ENCODE measurements around the gene DDX54. TPM values are rescaled to one million over a fixed set of nuclear protein-coding genes. Genes with fewer than 3 reads are reported as not detected.

DDX54 gene
- total RNA-seq, 1 donor from 2014 or later, result 52.8 TPM

GRCh38 chr12:113135178-113136127 lies 49.8 kb downstream of the DDX54 start, which contains the start of gene RASAL1:
Gene RASAL1, minus strand, starts transcription at chr12:113135761. Its CDS starts 299 bp downstream, at chr12:113135462.
- H3K9me3 Mint-ChIP-seq (ENCODE audit: unreplicated experiment), result no peaks in the 10 kb centered on the region
- H3K27ac Mint-ChIP-seq (ENCODE audit: unreplicated experiment), result no peak within 1 kb of the TSS
- peak; percentile 35 for TF ChIP-seq CTCF (IDR thresholded peaks at IDR 0.05)
- H3K36me3 Mint-ChIP-seq (ENCODE audit: unreplicated experiment), result no peaks in the 10 kb centered on the region
- DNase-seq (ENCODE audit: extremely low spot score, unreplicated experiment), result no peak
- H3K4me3 Mint-ChIP-seq (ENCODE audit: unreplicated experiment), result no peak within 1 kb of the TSS
- H3K4me1 Mint-ChIP-seq (ENCODE audit: unreplicated experiment), result peaks cover 2% of the 10 kb centered on the region
- H3K27me3 Mint-ChIP-seq (ENCODE audit: unreplicated experiment), result peaks cover 20% of the 10 kb centered on the region

GRCh38 chr12:113134521-113134951 lies 50.7 kb downstream of the DDX54 start:
- peaks cover 2% of the 10 kb centered on the region for H3K4me1 Mint-ChIP-seq (ENCODE audit: unreplicated experiment)
- DNase-seq (ENCODE audit: extremely low spot score, unreplicated experiment), result no peak

GRCh38 chr12:113134071-113134470 lies 51.2 kb downstream of the DDX54 start:
- Mint-ChIP-seq H3K4me1 (ENCODE audit: unreplicated experiment) (peaks cover 2% of the 10 kb centered on the region), H3K9me3 (ENCODE audit: unreplicated experiment) (no peaks in the 10 kb centered on the region), H3K27ac (ENCODE audit: unreplicated experiment) (no peak overlapping the region), H3K36me3 (ENCODE audit: unreplicated experiment) (no peaks in the 10 kb centered on the region), H3K4me3 (ENCODE audit: unreplicated experiment) (no peak overlapping the region), H3K27me3 (ENCODE audit: unreplicated experiment) (peaks cover 20% of the 10 kb centered on the region)
- no peak for DNase-seq (ENCODE audit: extremely low spot score, unreplicated experiment)
- no peak for TF ChIP-seq CTCF (IDR thresholded peaks at IDR 0.05)

More at GRCh38 chr12:113134521-113134951, 50.7 kb downstream of the DDX54 start:
- Mint-ChIP-seq H3K36me3 (ENCODE audit: unreplicated experiment) (no peaks in the 10 kb centered on the region), H3K27ac (ENCODE audit: unreplicated experiment) (no peak overlapping the region), H3K4me3 (ENCODE audit: unreplicated experiment) (no peak overlapping the region), H3K27me3 (ENCODE audit: unreplicated experiment) (peaks cover 20% of the 10 kb centered on the region), H3K9me3 (ENCODE audit: unreplicated experiment) (no peaks in the 10 kb centered on the region)
- no peak for TF ChIP-seq CTCF (IDR thresholded peaks at IDR 0.05)

- Mint-ChIP-seq H3K27me3 (ENCODE audit: unreplicated experiment) (peaks cover 21% of the 10 kb centered on the region), H3K4me1 (ENCODE audit: unreplicated experiment) (peaks cover 2% of the 10 kb centered on the region), H3K36me3 (ENCODE audit: unreplicated experiment) (no peaks in the 10 kb centered on the region), H3K9me3 (ENCODE audit: unreplicated experiment) (no peaks in the 10 kb centered on the region), H3K27ac (ENCODE audit: unreplicated experiment) (no peak overlapping the region), H3K4me3 (ENCODE audit: unreplicated experiment) (no peak overlapping the region)
- DNase-seq (ENCODE audit: extremely low spot score, unreplicated experiment), result no peak
- TF ChIP-seq CTCF (IDR thresholded peaks at IDR 0.05), result no peak
These were observed 51.6 kb downstream of the DDX54 start for GRCh38 chr12:113133666-113134065.

GRCh38 chr12:113133036-113133435 lies 52.2 kb downstream of the DDX54 start:
- H3K4me1 Mint-ChIP-seq (ENCODE audit: unreplicated experiment), result peaks cover 2% of the 10 kb centered on the region

More at GRCh38 chr12:113133036-113133435, 52.2 kb downstream of the DDX54 start:
- DNase-seq (ENCODE audit: extremely low spot score, unreplicated experiment), result no peak
- no peaks in the 10 kb centered on the region for H3K36me3 Mint-ChIP-seq (ENCODE audit: unreplicated experiment)
- no peak overlapping the region for H3K4me3 Mint-ChIP-seq (ENCODE audit: unreplicated experiment)
- peaks cover 27% of the 10 kb centered on the region for H3K27me3 Mint-ChIP-seq (ENCODE audit: unreplicated experiment)
- no peak overlapping the region for H3K27ac Mint-ChIP-seq (ENCODE audit: unreplicated experiment)
- H3K9me3 Mint-ChIP-seq (ENCODE audit: unreplicated experiment), result no peaks in the 10 kb centered on the region
- TF ChIP-seq CTCF (IDR thresholded peaks at IDR 0.05), result no peak
